AG04450 (cell line): ENCODE results near the gene TLCD4. TPM values are rescaled to one million over a fixed set of nuclear protein-coding genes. Genes with fewer than 3 reads are reported as not detected.

Source experiments
- CTCF ChIA-PET: fragments of 300-600, 350-600 bp; formaldehyde crosslinking; extraction: SDS; loops from one replicate; lab custom pipeline; 2022; ENCODE audit warnings: antibody characterized with exemption, inconsistent platforms; lab: Charles Lee
- POLR2A ChIA-PET: fragments of 350-600 bp; formaldehyde crosslinking; extraction: SDS; loops from one replicate; lab custom pipeline; 2021; ENCODE audit warnings: antibody characterized with exemption, inconsistent platforms; lab: Yijun Ruan, JAX
- DNase-seq: peaks from one replicate; pipeline ENCODE4 v3.0.0-alpha.2; 2011; ENCODE audit warnings: low read depth, low spot score
- H3K27ac ChIP-seq: one replicate; pipeline ENCODE4 v1.5.1; 2012; ENCODE audit warnings: low read depth, low read length, control low read depth
- H3K27me3 ChIP-seq: one replicate; pipeline ENCODE4 v1.6.0; 2012; ENCODE audit warnings: low read length; ENCODE audit not compliant: control insufficient read depth, insufficient read depth
- H3K4me3 ChIP-seq: 2 replicates; pipeline ENCODE4 v1.5.1; 2011; ENCODE audit warnings: mild to moderate bottlenecking, low read depth, low read length, control low read depth
- H3K9me3 ChIP-seq: 2 replicates; pipeline ENCODE4 v1.5.1; 2012; ENCODE audit warnings: low read length; ENCODE audit not compliant: control insufficient read depth, insufficient read depth
- polyA minus RNA-seq: library from RNA; depleted of rRNA, polyadenylated mRNA; stranded (reverse); fragments of >200 nt; gene quantifications from 2 replicates; pipeline ENCODE4 v1.2.3, GENCODE V29; 2011; rRNA and poly(A)+ RNA removed
- polyA plus RNA-seq: library from polyadenylated mRNA; depleted of rRNA; stranded (reverse); fragments of >200 nt; gene quantifications from 2 replicates; pipeline ENCODE4 v1.2.3, GENCODE V29; 2011; rRNA removed
- TF ChIP-seq, protein P1 (sequence below): IDR thresholded peaks from 2 replicates; pipeline ENCODE4 v1.5.1; 2011; ENCODE audit warnings: low read depth, low read length, control low read depth, inconsistent platforms

The TLCD4 gene, protein sequence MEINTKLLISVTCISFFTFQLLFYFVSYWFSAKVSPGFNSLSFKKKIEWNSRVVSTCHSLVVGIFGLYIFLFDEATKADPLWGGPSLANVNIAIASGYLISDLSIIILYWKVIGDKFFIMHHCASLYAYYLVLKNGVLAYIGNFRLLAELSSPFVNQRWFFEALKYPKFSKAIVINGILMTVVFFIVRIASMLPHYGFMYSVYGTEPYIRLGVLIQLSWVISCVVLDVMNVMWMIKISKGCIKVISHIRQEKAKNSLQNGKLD
- polyA plus RNA-seq (0.51 and 0.98 TPM in 2 replicates), polyA minus RNA-seq (0.28 and 0.52 TPM in 2 replicates)

DNA sequence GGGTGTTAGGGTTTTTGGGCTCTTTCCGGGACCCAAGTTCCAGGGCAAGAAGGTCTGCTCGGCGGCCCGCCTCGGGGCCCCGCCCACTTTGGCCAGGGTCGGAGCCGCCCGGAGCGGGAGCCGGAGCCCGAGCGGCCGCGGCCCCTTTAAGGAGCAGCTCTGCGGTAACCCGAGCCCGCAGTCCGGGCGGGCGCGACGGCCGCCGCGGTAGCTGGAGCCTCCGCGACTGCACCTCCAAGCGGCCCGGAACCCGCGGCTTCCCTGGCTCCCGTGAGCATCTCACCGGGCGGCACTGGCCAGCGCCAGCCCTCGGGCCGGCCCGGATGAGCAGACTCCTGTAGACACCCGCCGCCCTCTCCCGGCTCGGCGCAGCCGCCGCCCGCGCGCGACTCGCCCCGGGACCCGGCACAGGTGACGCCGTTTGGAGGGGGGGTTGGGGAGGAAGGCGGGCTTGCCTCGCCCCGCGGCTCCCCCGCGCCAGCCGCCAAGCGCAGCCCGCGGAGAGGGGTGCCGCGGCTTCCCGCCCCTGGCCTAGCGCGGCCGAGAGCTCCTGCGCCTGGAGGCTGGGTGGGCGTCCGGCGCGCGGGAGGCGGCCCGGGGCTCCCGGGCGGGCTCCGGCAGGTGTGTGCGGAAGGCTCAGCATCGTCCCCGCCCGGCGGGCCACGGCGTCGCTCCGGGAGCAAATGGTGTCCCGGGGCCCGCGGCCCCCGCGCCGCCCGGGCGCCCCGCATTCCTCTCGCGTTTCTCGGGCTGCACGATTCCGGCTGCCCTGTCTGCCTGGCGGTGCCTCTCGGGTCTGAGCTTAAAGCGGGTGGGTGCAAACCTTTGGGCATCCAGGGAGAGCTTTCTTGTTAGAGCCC, at the start of gene TLCD4:
TLCD4 (plus strand) TSS at position 149 of the 860 bp plus-strand sequence. CDS start 26,547 bp downstream, outside the sequence.
- DNase-seq = no peak
- Histone ChIP-seq H3K27ac (no peak within 1 kb of the TSS), H3K4me3 (peak within 1 kb of the TSS; percentile 66), H3K9me3 (no peaks in the 10 kb centered on the region), H3K27me3 (peaks cover 36% of the 10 kb centered on the region)
- TF ChIP-seq, protein P1, sequence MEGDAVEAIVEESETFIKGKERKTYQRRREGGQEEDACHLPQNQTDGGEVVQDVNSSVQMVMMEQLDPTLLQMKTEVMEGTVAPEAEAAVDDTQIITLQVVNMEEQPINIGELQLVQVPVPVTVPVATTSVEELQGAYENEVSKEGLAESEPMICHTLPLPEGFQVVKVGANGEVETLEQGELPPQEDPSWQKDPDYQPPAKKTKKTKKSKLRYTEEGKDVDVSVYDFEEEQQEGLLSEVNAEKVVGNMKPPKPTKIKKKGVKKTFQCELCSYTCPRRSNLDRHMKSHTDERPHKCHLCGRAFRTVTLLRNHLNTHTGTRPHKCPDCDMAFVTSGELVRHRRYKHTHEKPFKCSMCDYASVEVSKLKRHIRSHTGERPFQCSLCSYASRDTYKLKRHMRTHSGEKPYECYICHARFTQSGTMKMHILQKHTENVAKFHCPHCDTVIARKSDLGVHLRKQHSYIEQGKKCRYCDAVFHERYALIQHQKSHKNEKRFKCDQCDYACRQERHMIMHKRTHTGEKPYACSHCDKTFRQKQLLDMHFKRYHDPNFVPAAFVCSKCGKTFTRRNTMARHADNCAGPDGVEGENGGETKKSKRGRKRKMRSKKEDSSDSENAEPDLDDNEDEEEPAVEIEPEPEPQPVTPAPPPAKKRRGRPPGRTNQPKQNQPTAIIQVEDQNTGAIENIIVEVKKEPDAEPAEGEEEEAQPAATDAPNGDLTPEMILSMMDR = no peak
- CTCF ChIA-PET = interaction anchor here (0.6 to 4.0 kb wide), 3 partner anchors 15 to 116 kb away, joined by 3 to 24 read pairs (median 3); partner anchors contain the start of gene RWDD3
- POLR2A ChIA-PET = no interaction called here

DNA sequence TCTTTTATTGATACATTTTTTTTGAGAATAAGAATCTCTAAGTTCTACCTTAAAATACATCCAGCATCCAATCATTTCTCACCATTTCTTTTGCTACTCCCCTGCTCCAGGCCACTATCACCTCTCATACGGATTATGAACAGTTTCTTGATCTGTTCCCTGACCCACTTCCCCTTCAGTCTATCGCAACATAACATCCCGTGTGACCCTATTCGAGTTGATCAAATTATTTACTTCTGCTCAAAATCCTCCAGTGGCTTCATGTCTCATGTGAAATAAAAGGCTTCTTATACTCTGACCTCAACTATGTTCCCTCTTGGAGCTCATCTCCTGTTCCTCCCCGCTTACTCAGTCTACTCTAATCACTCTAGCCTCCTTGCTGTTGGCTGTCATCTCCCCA, 49.6 kb upstream of the TLCD4 start:
- Histone ChIP-seq H3K9me3 (no peaks in the 10 kb centered on the region), H3K27ac (no peak overlapping the region), H3K4me3 (no peak overlapping the region), H3K27me3 (no peaks in the 10 kb centered on the region)
- POLR2A ChIA-PET = no interaction called here
- CTCF ChIA-PET = interaction anchor here (0.5 kb wide), 1 partner anchor 8 kb away, joined by 5 read pairs; no protein-coding TSS in a partner anchor
- TF ChIP-seq, protein P1 = no peak
- DNase-seq = no peak

DNA sequence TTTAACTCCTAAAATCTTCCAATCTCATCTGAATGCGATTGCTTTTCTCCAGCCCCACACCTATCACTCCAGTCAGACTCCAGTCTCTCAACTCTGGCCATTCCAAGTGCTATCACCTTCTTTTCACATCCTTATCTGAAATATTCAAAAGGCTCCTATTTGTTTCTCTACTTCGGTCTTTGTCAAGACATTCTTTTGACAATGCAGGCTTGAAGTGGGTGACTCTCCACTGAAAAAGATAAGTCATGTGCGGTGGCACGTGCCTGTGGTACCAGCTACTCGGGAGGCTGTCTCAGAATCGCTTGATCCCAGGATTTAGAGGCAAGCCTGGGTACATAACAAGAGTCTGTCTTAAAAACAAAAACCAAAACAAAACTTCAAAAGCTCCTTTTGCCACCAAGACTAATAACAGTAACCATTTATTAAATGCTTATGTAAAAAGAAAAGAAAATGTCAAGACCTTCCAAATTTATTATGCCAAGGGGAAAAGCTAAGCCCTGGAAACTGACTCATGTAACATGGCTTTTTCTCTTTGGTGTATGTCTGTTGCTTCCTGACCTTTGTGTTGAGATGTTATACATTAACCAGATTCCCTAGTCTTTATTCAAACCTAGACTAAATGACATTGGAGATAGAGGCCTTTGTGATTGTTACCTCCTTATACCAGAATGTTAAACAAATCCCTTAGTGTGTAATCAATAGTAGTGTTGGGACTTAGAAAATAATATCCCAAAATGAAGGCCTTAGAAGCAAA, 48.0 kb upstream of the TLCD4 start:
- DNase-seq = no peak
- TF ChIP-seq, protein P1 = no peak
- ChIA-PET POLR2A (no interaction called here), CTCF (interaction anchor here (1.1 kb wide), 1 partner anchor 165 kb away, joined by 6 read pairs; the partner anchor contains the start of gene RWDD3)
- Histone ChIP-seq H3K4me3 (no peak overlapping the region), H3K27me3 (no peaks in the 10 kb centered on the region), H3K9me3 (no peaks in the 10 kb centered on the region; the same call in 1 of the 2 replicates), H3K27ac (no peak overlapping the region)

DNA sequence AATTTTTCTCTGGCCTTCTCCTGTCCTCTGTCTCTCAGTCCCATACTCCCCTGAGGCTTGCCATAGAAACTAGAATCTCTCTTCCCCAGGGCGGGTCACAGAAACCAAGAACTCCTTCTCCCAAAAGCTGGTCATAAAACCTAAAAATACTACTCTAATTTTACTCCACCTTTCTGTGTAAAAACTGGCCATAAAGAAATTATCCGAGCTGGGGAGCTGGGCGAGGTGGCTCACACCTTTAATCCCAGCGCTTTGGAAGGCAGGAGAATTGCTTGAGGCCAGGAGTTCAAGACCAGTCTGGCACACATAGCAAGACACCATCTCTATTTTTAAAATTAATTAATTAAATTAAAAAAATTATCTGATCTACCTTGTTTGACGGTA, 47.5 kb upstream of the TLCD4 start:
- ChIA-PET CTCF (interaction anchor here (1.1 kb wide), 1 partner anchor 164 kb away, joined by 6 read pairs; the partner anchor contains the start of gene RWDD3), POLR2A (no interaction called here)
- DNase-seq = no peak
- Histone ChIP-seq H3K4me3 (no peak overlapping the region), H3K27me3 (no peaks in the 10 kb centered on the region), H3K9me3 (no peaks in the 10 kb centered on the region; the same call in 1 of the 2 replicates), H3K27ac (no peak overlapping the region)
- TF ChIP-seq, protein P1 = no peak
